Renal cortex interstitium (tissue), 11 donors: ENCODE data around the gene WDR27. TPM values are rescaled to one million over a fixed set of nuclear protein-coding genes. Genes with fewer than 3 reads are reported as not detected.
"Not testable (repeated sequence)": the region's sequence is repeated elsewhere in the genome, so short reads cannot be mapped to it uniquely, and the experiment has no call there.

Experiments
- DNase-seq, 11 donors: peaks; one replicate each; pipeline ENCODE4 v3.0.0-alpha.2; 2013; ENCODE audit warnings: low read depth in 9 of 11, low spot score in 4 of 11; ENCODE audit errors: extremely low read depth in 1 of 11
- polyA plus RNA-seq, 3 donors: library from polyadenylated mRNA; unstranded; fragments of 120-200 nt; gene quantifications; one replicate each; pipeline ENCODE4 v1.2.1, GENCODE V29; 2013; ENCODE audit not compliant: insufficient read length in 3 of 3

Gene WDR27
- polyA plus RNA-seq, 3 donors: 44.0 to 105 (median 56.7) TPM

DNA sequence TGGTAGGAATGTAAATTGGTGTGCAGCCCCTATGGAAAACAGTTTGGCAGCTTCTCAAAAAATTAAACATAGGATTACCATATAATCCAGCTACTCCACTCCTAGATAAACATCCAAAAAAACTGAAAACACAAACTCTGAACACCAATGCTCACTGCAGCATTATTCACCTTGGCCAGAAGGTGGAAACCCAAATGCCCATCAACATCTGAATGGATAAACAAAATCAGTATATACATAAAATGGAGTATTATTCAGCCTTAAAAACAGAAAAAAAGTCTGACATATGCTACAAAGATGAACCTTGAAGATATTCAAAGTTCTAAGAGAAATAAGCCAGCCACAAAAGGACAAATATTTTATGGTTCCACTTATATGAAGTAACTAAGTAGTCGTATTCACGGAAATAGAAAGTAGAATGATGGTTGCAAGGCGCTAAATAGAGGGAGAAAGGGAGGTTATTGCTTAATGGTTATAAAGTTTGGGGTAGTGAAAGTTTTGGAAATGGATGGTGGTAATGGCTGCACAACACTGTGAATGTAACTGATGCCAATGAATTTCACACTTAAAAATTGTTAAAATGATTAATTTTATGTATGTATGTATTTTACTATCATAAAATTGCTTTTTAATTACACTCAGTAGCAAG, 18.5 kb upstream of the WDR27 start:
- DNase-seq: no peak

DNA sequence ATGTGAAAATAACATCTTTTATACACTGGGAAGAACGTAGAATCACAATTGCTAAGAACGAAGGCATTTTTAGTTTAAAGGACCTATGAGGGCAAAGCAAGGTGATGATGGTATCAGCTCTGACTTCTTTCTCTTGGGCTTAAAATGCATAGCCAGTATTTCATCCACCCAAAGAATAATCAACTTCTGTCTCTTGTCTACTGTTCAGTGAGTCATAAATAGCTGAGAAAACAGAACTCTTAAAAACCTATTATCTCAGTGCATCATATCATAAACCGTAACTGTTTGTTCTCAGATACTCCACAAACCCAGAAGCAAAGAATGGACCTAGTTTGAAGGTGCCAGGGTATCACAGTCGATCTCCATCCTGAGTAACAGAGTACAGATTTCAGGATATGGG, 17.3 kb upstream of the WDR27 start:
- no peak for DNase-seq

GRCh38 chr6:169714595-169714994, 12.8 kb upstream of the WDR27 start:
- DNase-seq: no peak

- DNase-seq: no peak
Measured at GRCh38 chr6:169714178-169714577, 12.3 kb upstream of the WDR27 start.

GRCh38 chr6:169710009-169710408, 8.2 kb upstream of the WDR27 start:
- no peak for DNase-seq

DNA sequence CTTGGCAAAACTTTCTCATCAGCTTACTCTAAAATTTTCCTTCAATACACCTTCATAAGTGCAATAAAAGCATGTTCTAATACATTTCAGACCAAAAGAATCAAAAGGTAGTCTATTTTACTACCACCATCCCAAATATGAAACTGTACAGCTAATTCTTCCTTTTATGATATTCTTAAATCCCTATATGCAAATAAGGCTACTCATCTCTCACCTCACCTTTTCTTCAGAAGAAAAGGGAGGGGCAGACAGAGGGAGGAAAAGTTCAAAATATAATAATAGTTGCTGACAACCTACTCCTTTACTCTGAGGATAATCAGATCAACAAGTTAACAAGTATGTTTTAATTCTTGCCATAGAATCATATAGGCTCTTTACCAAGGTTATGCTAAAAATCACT, 7.5 kb upstream of the WDR27 start:
- DNase-seq: no peak

DNA sequence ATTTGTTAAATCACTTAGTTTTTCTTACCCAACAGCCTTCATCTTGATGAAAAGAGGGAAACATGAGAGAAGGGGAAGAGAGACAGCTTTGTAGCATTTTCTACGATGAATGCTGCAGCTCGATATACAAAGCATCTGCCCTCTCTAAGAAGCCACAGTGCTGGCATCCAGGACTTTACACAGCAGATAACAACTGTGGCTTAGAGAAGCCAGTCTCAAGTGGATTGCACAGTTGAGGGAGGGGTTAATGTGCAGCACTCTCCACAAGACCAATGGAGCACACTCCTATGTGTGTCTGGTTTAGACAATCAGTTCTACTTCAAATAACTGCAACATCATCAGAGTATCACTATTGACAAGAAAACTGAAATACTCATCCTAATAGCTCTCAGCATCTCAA, 5.9 kb upstream of the WDR27 start:
- no peak for DNase-seq

DNA sequence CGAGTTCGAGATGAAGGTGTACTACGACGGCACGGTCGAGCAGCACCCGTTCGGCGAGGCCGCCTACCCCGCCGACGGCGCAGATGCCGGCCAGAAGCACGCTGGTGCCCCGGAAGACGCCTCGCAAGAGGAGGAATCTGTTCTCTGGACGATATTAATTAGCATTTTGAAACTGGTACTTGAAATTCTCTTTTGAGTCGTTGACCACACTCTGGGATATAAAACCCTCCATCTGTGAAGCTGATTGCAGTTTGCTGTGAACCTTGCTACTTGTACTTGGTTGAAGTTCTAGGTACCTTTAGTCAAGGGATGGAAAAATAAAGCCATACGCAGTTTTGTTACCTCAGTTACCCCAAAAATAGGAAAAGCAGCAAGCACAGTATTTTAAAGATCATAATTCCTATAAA, 1.0 kb upstream of the WDR27 start:
- no peak for DNase-seq

DNA sequence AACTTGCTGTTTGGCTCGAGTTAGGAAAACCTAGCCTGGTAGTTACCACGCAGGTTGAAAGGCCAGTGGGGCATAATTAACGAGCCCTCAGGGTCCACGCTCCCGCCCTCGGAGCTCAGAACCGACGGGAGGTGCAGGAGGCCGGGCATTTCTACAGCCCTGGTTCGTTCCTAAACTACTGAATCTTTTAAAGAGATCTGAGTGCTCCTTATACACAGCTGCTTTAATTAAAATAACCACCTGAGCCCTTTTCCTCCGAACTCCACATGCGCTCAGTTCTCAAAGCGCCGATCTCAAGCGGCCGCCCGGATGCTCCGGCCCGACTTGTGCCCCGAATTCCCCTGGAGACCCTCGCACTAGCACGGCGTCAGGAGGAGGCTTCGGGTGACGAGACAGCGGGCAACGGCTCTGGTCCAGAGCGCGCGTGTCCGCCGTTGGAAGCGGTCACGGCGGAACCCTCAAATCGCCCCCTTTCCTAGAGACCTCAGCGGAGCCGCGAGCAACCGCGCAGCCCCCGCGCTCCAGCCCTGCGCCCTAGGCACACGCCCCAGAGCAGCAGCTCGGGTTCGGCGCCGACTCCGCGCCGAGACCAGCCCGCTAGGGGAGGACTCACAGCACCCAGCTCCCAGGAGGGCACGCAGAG, 397 bp downstream of the WDR27 start:
- DNase-seq: peak in 2 of 11 donors; percentile 12 to 14

- peak in 3 of 11 donors; percentile 5 to 13 (median 9) for DNase-seq
Measured at GRCh38 chr6:169700296-169700695, 1.5 kb downstream of the WDR27 start.

GRCh38 chr6:169697115-169697514, 4.7 kb downstream of the WDR27 start:
- not testable (repeated sequence) for DNase-seq

DNA sequence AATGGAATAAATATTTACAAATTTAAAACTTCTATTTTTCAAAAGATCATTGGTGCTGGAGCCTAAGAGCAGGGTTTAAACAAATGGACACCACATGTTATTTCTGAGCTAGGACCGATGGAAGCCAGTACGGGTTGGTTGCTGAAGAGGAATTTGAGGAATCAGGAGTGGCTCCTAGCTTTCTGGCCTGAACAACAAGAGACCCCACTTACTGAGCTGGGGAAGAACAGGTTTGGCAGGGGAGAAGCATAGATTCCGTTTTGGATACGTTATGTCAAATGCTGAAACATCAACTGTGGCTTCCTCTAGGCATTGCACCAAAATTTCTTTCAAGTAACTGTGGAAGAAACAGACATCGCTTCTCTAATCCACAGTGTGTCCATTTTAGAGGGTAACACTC, 6.7 kb downstream of the WDR27 start:
- no peak for DNase-seq

GRCh38 chr6:169692516-169692915, 9.3 kb downstream of the WDR27 start:
- no peak for DNase-seq

DNA sequence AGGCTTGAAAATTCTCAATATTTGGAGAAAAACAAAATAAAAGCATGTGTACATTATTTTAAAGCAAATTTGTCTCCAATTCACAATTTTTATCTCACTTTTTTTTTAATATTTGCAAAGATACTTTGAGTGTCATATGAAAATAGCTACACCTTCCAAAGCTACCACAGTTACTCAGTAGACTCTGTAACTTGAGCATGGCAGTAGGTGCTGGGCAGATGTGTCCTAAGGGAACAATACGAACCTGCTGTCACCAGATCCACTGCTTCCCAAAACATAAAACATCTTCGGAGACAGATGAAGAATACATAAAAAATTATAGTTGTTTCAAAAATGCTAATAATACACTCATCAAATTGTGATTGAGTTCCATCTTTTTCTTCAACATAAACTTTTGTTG, 10.6 kb downstream of the WDR27 start:
- DNase-seq: no peak

GRCh38 chr6:169689287-169689686, 12.5 kb downstream of the WDR27 start:
- DNase-seq: no peak

DNA sequence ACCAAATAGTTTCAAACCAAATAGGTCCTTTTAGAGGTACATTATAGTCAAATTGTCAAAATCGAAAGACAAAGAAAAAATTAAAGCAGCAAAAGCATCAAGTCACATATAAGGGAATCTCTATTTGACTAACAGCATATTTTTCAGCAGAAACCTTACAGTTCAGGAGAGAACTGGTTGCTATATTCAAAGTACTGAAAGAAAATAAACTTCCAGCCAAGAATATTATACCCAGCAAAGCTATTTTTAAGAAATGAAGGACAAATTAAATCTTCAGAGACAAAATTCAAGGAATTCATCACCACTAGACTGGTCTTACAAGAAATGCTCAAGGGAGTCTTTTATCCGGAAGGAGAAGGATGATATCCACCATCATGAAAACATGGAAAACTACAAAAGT, 16.0 kb downstream of the WDR27 start:
- DNase-seq: no peak

DNA sequence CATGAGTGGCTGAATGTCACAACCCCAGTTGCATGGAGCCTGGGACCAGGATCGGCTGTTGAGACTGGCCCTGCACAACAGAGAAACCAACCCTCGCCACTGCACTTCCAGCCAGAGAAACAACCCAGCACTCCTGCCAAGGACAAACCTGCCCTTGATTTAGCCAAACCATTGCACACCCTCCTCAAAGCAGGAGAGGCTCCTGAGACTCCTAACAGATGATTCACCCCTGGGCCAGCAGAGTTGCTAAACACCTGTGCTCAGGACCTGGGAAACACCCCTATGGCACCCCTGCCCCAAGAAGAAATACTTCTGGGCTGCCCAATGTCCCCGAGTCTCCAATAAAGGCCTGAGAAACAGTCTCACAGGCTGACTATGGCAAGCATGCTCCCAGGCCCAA, 17.8 kb downstream of the WDR27 start:
- no peak for DNase-seq

- no peak for DNase-seq
Measured at GRCh38 chr6:169678342-169678741, 23.5 kb downstream of the WDR27 start.

DNA sequence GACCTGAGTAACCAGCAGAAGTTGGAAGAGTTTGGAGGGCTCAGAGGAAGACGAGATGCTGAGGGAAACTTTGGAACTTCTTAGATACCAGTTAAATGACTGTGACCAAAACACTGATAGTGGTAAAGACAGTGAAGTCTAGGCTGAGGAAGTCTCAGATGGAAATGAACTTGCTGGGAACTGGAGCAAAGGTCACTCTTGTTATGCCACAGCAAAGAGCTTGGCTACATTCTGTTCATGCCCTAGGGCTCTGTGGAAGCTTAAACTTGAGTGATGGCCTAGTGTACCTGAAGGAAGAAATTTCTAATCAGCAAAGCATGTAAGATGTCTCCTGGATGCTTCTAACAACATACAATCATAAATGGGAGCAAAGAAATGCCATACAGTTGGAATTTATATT, 24.7 kb downstream of the WDR27 start:
- no peak for DNase-seq

DNA sequence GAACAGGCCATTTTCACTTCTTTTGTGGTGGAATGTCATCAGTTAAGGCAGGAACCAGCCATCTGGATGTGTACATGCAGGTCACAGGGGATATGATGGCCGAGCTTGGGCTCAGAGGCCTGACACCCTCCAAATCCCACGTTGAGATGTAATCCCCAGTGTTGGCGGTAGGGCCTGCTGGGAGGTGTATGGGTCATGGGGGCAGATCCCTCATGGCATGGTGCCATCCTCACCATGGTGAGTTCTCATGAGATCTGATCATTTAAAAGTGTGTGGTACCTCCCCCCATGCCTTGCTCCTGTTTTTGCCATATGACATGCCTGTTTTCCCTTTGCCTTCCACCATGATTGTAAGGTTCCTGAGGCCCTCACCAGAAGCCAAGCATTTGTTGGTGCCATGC, 26.8 kb downstream of the WDR27 start:
- no peak for DNase-seq

- DNase-seq: no peak
Measured at GRCh38 chr6:169671563-169671962, 30.3 kb downstream of the WDR27 start.
